ENCODE data around the gene CDKN2A. TPM values are rescaled to one million over a fixed set of nuclear protein-coding genes. Genes with fewer than 3 reads are reported as not detected.

CDKN2A gene
- total and polyA plus RNA-seq, 2 donors (not counting 1 experiment from before 2014, with no cell fraction given), result 6.4 to 11.7 TPM

GRCh38 chr9:21996858-21997257, 2.7 kb upstream of the CDKN2A start:
- Histone ChIP-seq H2AFZ (ENCODE audit: insufficient read depth, low read depth, low read length, poor library complexity, severe bottlenecking) (no peak overlapping the region), H4K20me1 (ENCODE audit: control insufficient read depth, insufficient read depth, low read length, poor library complexity, severe bottlenecking) (no peaks in the 10 kb centered on the region), H3K27me3 (replicated peaks in 1 of 4; ENCODE audit: control extremely low read depth in 1 of 4, control insufficient read depth in 3 of 4, insufficient read depth in 4 of 4, low read length in 3 of 4) (peaks cover 0 to 2% (median 0%) of the 10 kb centered on the region in 4 experiments), H3K9ac (ENCODE audit: low read length) (no peak overlapping the region), H3K36me3 (replicated peaks in 1 of 2; ENCODE audit: control extremely low read depth in 1 of 2, control insufficient read depth in 1 of 2, extremely low read depth in 1 of 2, insufficient read depth in 2 of 2, low read length in 1 of 2) (no peaks in the 10 kb centered on the region), H3K9me3 (ENCODE audit: control extremely low read depth in 1 of 3, control insufficient read depth in 2 of 3, insufficient read depth in 1 of 3, low read length in 2 of 3) (no peaks in the 10 kb centered on the region), H3K79me2 (ENCODE audit: control insufficient read depth, insufficient read depth, low read length) (peaks cover 9% of the 10 kb centered on the region), H3K4me3 (ENCODE audit: control extremely low read depth in 1 of 5, extremely low read depth in 1 of 5, insufficient read depth in 1 of 5, low read depth in 2 of 5, low read length in 4 of 5) (no peak overlapping the region), H3K4me2 (replicated peaks; ENCODE audit: low read depth, low read length, poor library complexity, severe bottlenecking) (no peak overlapping the region), H3K4me1 (ENCODE audit: control insufficient read depth in 2 of 2, insufficient read depth in 2 of 2, low read length in 2 of 2) (peaks cover 17 to 19% of the 10 kb centered on the region in 2 donors), H3K27ac (ENCODE audit: low read length in 2 of 2) (no peak overlapping the region)
- Mint-ChIP-seq H3K4me1 (peaks cover 19% of the 10 kb centered on the region), H3K27me3 (peaks cover 10% of the 10 kb centered on the region), H3K4me3 (peak overlapping the region; percentile 97), H3K27ac (peak overlapping the region; percentile 95), H3K9me3 (ENCODE audit: insufficient read depth) (no peaks in the 10 kb centered on the region)
- intact Hi-C loops (cut with micrococcal nuclease), result loop anchor here (5.0 to 10.0 kb wide), 4 partner anchors 552 to 1312 kb away; partner anchors contain the start of genes FOCAD, IFNA1 and KLHL9
- POLR2A ChIA-PET, result no interaction called here
- CTCF ChIA-PET, result interaction anchor here (0.8 to 6.8 kb wide), 3 partner anchors 11 to 184 kb away, joined by 3 to 60 read pairs (median 3); partner anchors contain the start of gene CDKN2B
- no peak for TF ChIP-seq EZH2 (IDR thresholded peaks at IDR 0.05; ENCODE audit: borderline replicate concordance, insufficient read depth, low read depth, low read length, poor library complexity, severe bottlenecking)
- TF ChIP-seq CTCF (IDR thresholded peaks at IDR 0.05), result no peak
- WGBS (ENCODE audit: insufficient coverage), result no CpG with 5 or more reads among the region's 5 CpGs
- DNase-seq (no peak), ATAC-seq (ENCODE audit: low read depth) (no peak)

DNA sequence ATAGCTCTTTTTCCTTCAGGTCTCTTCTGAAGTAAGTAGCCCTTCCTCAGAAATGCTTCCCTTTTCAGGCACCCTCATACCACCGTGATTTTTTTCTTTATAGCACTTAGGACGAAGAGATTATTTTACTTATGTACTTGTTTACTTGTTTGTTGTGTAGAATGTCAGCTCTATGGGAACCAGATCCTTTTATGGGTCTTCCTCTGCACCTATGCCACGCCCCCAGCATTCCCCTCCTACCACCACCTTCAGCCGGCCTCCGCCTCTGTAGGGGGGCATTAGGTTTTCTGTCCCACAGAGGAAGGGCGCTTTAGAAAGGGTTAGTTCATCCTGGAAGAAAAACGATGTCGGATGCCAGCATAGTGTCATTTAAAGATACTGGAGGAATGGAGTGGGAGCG, 2.2 kb upstream of the CDKN2A start:
- intact Hi-C loops (cut with micrococcal nuclease), result loop anchor here (5.0 to 10.0 kb wide), 4 partner anchors 552 to 1312 kb away; partner anchors contain the start of genes FOCAD, IFNA1 and KLHL9
- TF ChIP-seq CTCF (IDR thresholded peaks at IDR 0.05) (no peak), EZH2 (IDR thresholded peaks at IDR 0.05; ENCODE audit: borderline replicate concordance, insufficient read depth, low read depth, low read length, poor library complexity, severe bottlenecking) (no peak)
- ChIA-PET POLR2A (no interaction called here), CTCF (interaction anchor here (0.8 to 6.8 kb wide), 3 partner anchors 12 to 248 kb away, joined by 3 to 60 read pairs (median 3); partner anchors contain the start of gene CDKN2B)
- DNase-seq (no peak), ATAC-seq (ENCODE audit: low read depth) (no peak)
- Mint-ChIP-seq H3K27me3 (peaks cover 8% of the 10 kb centered on the region), H3K4me1 (peaks cover 19% of the 10 kb centered on the region), H3K4me3 (peak overlapping the region; percentile 97), H3K27ac (peak overlapping the region; percentile 95), H3K9me3 (ENCODE audit: insufficient read depth) (no peaks in the 10 kb centered on the region)
- H3K27ac ChIP-seq (ENCODE audit: low read length in 2 of 2), result no peak overlapping the region
- H3K4me2 ChIP-seq (replicated peaks; ENCODE audit: low read depth, low read length, poor library complexity, severe bottlenecking), result peak overlapping the region; percentile 97
- H3K79me2 ChIP-seq (ENCODE audit: control insufficient read depth, insufficient read depth, low read length), result peaks cover 9% of the 10 kb centered on the region
- peak overlapping the region in 1 of 5 experiments; percentile 97 for H3K4me3 ChIP-seq (ENCODE audit: control extremely low read depth in 1 of 5, extremely low read depth in 1 of 5, insufficient read depth in 1 of 5, low read depth in 2 of 5, low read length in 4 of 5)
- H3K27me3 ChIP-seq (replicated peaks in 1 of 4; ENCODE audit: control extremely low read depth in 1 of 4, control insufficient read depth in 3 of 4, insufficient read depth in 4 of 4, low read length in 3 of 4), result peaks cover 0 to 3% (median 1%) of the 10 kb centered on the region in 4 experiments
- H2AFZ ChIP-seq (ENCODE audit: insufficient read depth, low read depth, low read length, poor library complexity, severe bottlenecking), result peak overlapping the region; percentile 88
- 41% methylated on average over 3 of the region's 9 CpGs for WGBS (ENCODE audit: insufficient coverage)
- no peak overlapping the region for H3K9ac ChIP-seq (ENCODE audit: low read length)
- H4K20me1 ChIP-seq (ENCODE audit: control insufficient read depth, insufficient read depth, low read length, poor library complexity, severe bottlenecking), result no peaks in the 10 kb centered on the region
- H3K4me1 ChIP-seq (ENCODE audit: control insufficient read depth in 2 of 2, insufficient read depth in 2 of 2, low read length in 2 of 2), result peaks cover 17 to 19% of the 10 kb centered on the region in 2 donors
- no peaks in the 10 kb centered on the region for H3K9me3 ChIP-seq (ENCODE audit: control extremely low read depth in 1 of 3, control insufficient read depth in 2 of 3, insufficient read depth in 1 of 3, low read length in 2 of 3)
- no peaks in the 10 kb centered on the region for H3K36me3 ChIP-seq (replicated peaks in 1 of 2; ENCODE audit: control extremely low read depth in 1 of 2, control insufficient read depth in 1 of 2, extremely low read depth in 1 of 2, insufficient read depth in 2 of 2, low read length in 1 of 2)
